Colonic mucosa (tissue), 4 donors: ENCODE results near the gene ATP9A. TPM values are rescaled to one million over a fixed set of nuclear protein-coding genes. Genes with fewer than 3 reads are reported as not detected.
"Not testable (repeated sequence)": the region's sequence is repeated elsewhere in the genome, so short reads cannot be mapped to it uniquely, and the experiment has no call there.

Source experiments
- DNase-seq: peaks from one replicate; pipeline ENCODE4 v3.0.0-alpha.2; 2020
- H3K27ac ChIP-seq: fragments of 200-600 bp; one replicate; pipeline ENCODE4 v1.8.0; 2021
- H3K27me3 ChIP-seq: fragments of 200-600 bp; one replicate; pipeline ENCODE4 v1.8.0; 2021
- H3K36me3 ChIP-seq: fragments of 200-600 bp; one replicate; pipeline ENCODE4 v1.8.0; 2021
- H3K4me1 ChIP-seq: fragments of 200-600 bp; one replicate; pipeline ENCODE4 v1.8.0; 2021; ENCODE audit warnings: mild to moderate bottlenecking
- H3K4me3 ChIP-seq: fragments of 200-600 bp; one replicate; pipeline ENCODE4 v1.8.0; 2021
- H3K9ac ChIP-seq, 2 donors: one replicate each; pipeline ENCODE4 v1.7.0; 2013; ENCODE audit warnings: control low read depth in 2 of 2, low read depth in 2 of 2, low read length in 2 of 2
- H3K9me3 ChIP-seq: fragments of 200-600 bp; one replicate; pipeline ENCODE4 v1.8.0; 2021
- intact Hi-C: fragments of 100-400 bp; cut with DNase I; formaldehyde crosslinking; loops from one replicate; pipeline ENCODE4 v1.14.1; 2022
- total RNA-seq, 2 donors: library from RNA; stranded (reverse); fragmentation: NEBNext Ultra II Directional in 1 of 2; extraction: Animal tissue kit (Norgen Biotek cat#: 25700) in 1 of 2; gene quantifications; one replicate each; pipeline ENCODE4 v1.2.1, GENCODE V29; 2021
- TF ChIP-seq, protein P1 (sequence below): fragments of 200-600 bp; IDR thresholded peaks from one replicate; pipeline ENCODE4 v1.8.0; 2022; ENCODE audit warnings: antibody characterized with exemption, mild to moderate bottlenecking
- donor health status: healthy.
- donor health status: DM: no; HTN: no; CAD: no.
- donor health status: DM: no; HTN: no; CAD: no.

The ATP9A gene
- total RNA-seq, 2 donors from 2014 or later = 40.2 to 70.1 TPM

- no peak for DNase-seq
- Histone ChIP-seq H3K9ac (no peak overlapping the region), H3K27ac (no peak overlapping the region), H3K36me3 (no peaks in the 10 kb centered on the region), H3K9me3 (no peaks in the 10 kb centered on the region), H3K27me3 (no peaks in the 10 kb centered on the region), H3K4me1 (no peaks in the 10 kb centered on the region), H3K4me3 (no peak overlapping the region)
- TF ChIP-seq, protein P1, sequence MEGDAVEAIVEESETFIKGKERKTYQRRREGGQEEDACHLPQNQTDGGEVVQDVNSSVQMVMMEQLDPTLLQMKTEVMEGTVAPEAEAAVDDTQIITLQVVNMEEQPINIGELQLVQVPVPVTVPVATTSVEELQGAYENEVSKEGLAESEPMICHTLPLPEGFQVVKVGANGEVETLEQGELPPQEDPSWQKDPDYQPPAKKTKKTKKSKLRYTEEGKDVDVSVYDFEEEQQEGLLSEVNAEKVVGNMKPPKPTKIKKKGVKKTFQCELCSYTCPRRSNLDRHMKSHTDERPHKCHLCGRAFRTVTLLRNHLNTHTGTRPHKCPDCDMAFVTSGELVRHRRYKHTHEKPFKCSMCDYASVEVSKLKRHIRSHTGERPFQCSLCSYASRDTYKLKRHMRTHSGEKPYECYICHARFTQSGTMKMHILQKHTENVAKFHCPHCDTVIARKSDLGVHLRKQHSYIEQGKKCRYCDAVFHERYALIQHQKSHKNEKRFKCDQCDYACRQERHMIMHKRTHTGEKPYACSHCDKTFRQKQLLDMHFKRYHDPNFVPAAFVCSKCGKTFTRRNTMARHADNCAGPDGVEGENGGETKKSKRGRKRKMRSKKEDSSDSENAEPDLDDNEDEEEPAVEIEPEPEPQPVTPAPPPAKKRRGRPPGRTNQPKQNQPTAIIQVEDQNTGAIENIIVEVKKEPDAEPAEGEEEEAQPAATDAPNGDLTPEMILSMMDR = no peak
- intact Hi-C loops = no loop called here
Measured at GRCh38 chr20:51790256-51790655, 22.1 kb upstream of the ATP9A start.

- Histone ChIP-seq H3K4me1 (no peaks in the 10 kb centered on the region), H3K4me3 (no peak overlapping the region), H3K36me3 (no peaks in the 10 kb centered on the region), H3K9me3 (no peaks in the 10 kb centered on the region), H3K27me3 (no peaks in the 10 kb centered on the region), H3K9ac (no peak overlapping the region), H3K27ac (no peak overlapping the region)
- intact Hi-C loops = no loop called here
- TF ChIP-seq, protein P1 = no peak
- no peak for DNase-seq
Measured at GRCh38 chr20:51789434-51789833, 21.2 kb upstream of the ATP9A start.

DNA sequence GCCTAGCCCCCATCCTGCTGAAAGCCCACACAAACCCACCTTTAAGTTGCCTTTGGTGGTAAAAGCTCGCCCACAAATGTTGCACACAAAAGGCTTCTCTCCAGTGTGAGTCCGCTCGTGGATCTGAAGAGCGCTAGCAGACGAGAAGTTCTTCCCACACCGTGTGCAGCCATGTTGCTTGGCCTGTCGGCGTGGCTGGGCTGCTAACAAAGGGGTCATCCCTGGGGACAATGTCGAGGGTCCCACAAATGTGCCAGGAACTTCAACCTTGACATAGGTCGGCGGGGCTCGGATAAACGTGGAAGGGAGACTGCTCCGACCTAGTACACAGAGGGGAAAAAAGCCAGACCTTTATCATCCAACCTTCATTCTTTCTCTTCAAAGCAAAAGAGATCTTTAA is 20.6 kb upstream of the ATP9A start:
- no peaks in the 10 kb centered on the region for H3K27me3 ChIP-seq
- intact Hi-C loops = no loop called here
- H3K27ac ChIP-seq = no peak overlapping the region
- no peak overlapping the region for H3K4me3 ChIP-seq
- no peaks in the 10 kb centered on the region for H3K4me1 ChIP-seq
- no peak overlapping the region for H3K9ac ChIP-seq
- TF ChIP-seq, protein P1 = no peak
- DNase-seq = no peak
- H3K36me3 ChIP-seq = no peaks in the 10 kb centered on the region
- no peaks in the 10 kb centered on the region for H3K9me3 ChIP-seq

- Histone ChIP-seq H3K36me3 (no peaks in the 10 kb centered on the region), H3K27ac (no peak overlapping the region), H3K27me3 (no peaks in the 10 kb centered on the region), H3K4me1 (no peaks in the 10 kb centered on the region), H3K9me3 (no peaks in the 10 kb centered on the region), H3K9ac (no peak overlapping the region), H3K4me3 (no peak overlapping the region)
- intact Hi-C loops = no loop called here
- DNase-seq = no peak
- TF ChIP-seq, protein P1 = no peak
Measured at GRCh38 chr20:51784299-51784698, 16.1 kb upstream of the ATP9A start.

- H3K36me3 ChIP-seq, H3K9ac ChIP-seq, H3K27ac ChIP-seq, H3K9me3 ChIP-seq, H3K4me1 ChIP-seq, H3K27me3 ChIP-seq, H3K4me3 ChIP-seq, intact Hi-C loops, DNase-seq: not testable (repeated sequence)
Measured at GRCh38 chr20:51778229-51778759, 10.1 kb upstream of the ATP9A start.

DNA sequence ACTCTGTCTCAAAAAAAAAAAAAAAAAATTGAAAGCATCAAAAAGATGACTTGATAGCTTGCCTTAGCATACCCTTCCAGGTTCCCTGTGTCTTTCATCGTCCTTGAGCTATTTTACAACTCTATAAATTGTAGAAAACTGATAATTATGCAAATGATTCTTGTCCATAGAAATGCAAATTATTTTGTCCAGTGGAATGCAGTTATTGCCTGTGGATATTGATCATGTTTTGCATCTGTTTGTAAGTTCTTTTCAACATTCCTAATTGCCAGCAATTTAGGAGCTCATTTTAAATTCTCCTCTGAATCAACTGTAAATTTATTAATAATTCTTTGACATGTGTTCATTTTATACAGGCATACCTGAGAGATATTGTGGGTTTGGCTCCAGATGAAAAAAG is 7.1 kb upstream of the ATP9A start:
- Histone ChIP-seq H3K9ac (no peak overlapping the region), H3K27ac (no peak overlapping the region), H3K4me1 (no peaks in the 10 kb centered on the region), H3K27me3 (no peaks in the 10 kb centered on the region), H3K4me3 (no peak overlapping the region), H3K9me3 (no peaks in the 10 kb centered on the region), H3K36me3 (no peaks in the 10 kb centered on the region)
- TF ChIP-seq, protein P1 = no peak
- intact Hi-C loops = no loop called here
- no peak for DNase-seq
